DND-41 (cell line): ENCODE results near the gene RORB.

ENCODE experiments used
- ATAC-seq: fragments of 200-7000 bp; cut with Tn5 transposase; 3 replicates; pipeline ENCODE4 v1.9.1; 2021; ENCODE audit warnings: low read depth; ENCODE audit not compliant: insufficient read depth
- DNase-seq: peaks from one replicate; pipeline ENCODE4 v3.0.0-alpha.2; 2020
- H2AFZ ChIP-seq: 2 replicates; pipeline ENCODE4 v1.6.0; 2012; ENCODE audit warnings: low read depth, low read length
- H3K27ac ChIP-seq: 2 replicates; pipeline ENCODE4 v1.5.1; 2012; ENCODE audit warnings: low read length, inconsistent platforms
- H3K27me3 ChIP-seq: fragments of 200-600 bp; sonication (generic); 2 replicates; pipeline ENCODE4 v1.6.0; 2012; ENCODE audit warnings: low read length, mild to moderate bottlenecking, inconsistent platforms; ENCODE audit not compliant: insufficient read depth, poor library complexity
- H3K36me3 ChIP-seq: 2 replicates; pipeline ENCODE4 v1.5.1; 2012; ENCODE audit warnings: low read length, inconsistent platforms; ENCODE audit not compliant: insufficient read depth
- H3K4me1 ChIP-seq: 2 replicates; pipeline ENCODE4 v1.5.1; 2012; ENCODE audit warnings: mild to moderate bottlenecking, low read length; ENCODE audit not compliant: insufficient read depth
- H3K4me2 ChIP-seq: 2 replicates; pipeline ENCODE4 v1.6.0; 2012; ENCODE audit warnings: mild to moderate bottlenecking, moderate library complexity, low read length, inconsistent platforms; ENCODE audit not compliant: insufficient read depth
- H3K4me3 ChIP-seq, 2 experiments: fragments of 200-600 bp in 1 of 2; shearing (Covaris generic) in 1 of 2; 2 replicates each; pipeline ENCODE4 v1.5.1; 2012 to 2016; ENCODE audit warnings: inconsistent platforms in 2 of 2, low read length in 2 of 2, mild to moderate bottlenecking in 2 of 2, low read depth in 1 of 2, moderate library complexity in 1 of 2
- H3K79me2 ChIP-seq: 2 replicates; pipeline ENCODE4 v1.6.0; 2012; ENCODE audit warnings: low read length, inconsistent platforms; ENCODE audit not compliant: insufficient read depth
- H3K9ac ChIP-seq: 2 replicates; pipeline ENCODE4 v1.6.0; 2012; ENCODE audit warnings: low read depth, mild to moderate bottlenecking, inconsistent platforms, low read length, moderate library complexity
- H3K9me3 ChIP-seq: 2 replicates; pipeline ENCODE4 v1.5.1; 2012; ENCODE audit warnings: low read length, moderate library complexity, mild to moderate bottlenecking, inconsistent platforms; ENCODE audit not compliant: insufficient read depth, severe bottlenecking
- H4K20me1 ChIP-seq: 2 replicates; pipeline ENCODE4 v1.6.0; 2012; ENCODE audit warnings: low read length; ENCODE audit not compliant: insufficient read depth
- EZH2 ChIP-seq: IDR thresholded peaks from 3 replicates; pipeline ENCODE4 v1.6.1; 2012; ENCODE audit warnings: borderline replicate concordance, low read depth, mild to moderate bottlenecking, moderate library complexity, low read length, inconsistent platforms; ENCODE audit not compliant: severe bottlenecking
- TF ChIP-seq, protein P1 (sequence below): IDR thresholded peaks from 2 replicates; pipeline ENCODE4 v1.5.1; 2012; ENCODE audit warnings: borderline replicate concordance, low read length, moderate library complexity, mild to moderate bottlenecking; ENCODE audit not compliant: poor library complexity, severe bottlenecking; ENCODE audit errors: extremely low read depth

Gene RORB

DNA sequence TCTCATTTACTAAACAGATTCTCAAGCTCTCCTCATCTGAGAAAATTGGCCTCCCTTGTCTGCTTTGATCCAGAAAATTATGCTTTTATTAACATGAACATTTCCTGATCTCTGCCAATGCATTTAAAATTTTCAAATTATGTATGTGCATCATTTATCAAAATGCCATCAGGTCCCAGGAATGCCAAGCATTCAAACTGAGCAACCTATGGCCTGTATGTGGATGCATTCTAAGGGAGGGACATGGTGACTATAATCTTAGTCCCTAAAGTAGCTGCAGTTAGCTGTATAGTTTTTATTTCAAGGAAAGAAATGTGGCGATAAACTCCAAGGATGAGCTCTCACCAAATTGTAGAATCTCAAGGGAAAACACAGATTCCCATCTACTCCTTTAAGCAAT is 9.7 kb upstream of the RORB start:
- H3K27ac ChIP-seq, result no peak overlapping the region
- H3K4me3 ChIP-seq, result no peak overlapping the region
- no peaks in the 10 kb centered on the region for H3K36me3 ChIP-seq
- H3K9me3 ChIP-seq, result no peaks in the 10 kb centered on the region
- H3K79me2 ChIP-seq, result no peaks in the 10 kb centered on the region
- H3K4me2 ChIP-seq, result no peak overlapping the region
- no peak for ATAC-seq
- no peak for DNase-seq
- no peak overlapping the region for H3K9ac ChIP-seq
- H3K4me1 ChIP-seq, result no peaks in the 10 kb centered on the region
- H3K27me3 ChIP-seq, result no peaks in the 10 kb centered on the region
- no peaks in the 10 kb centered on the region for H4K20me1 ChIP-seq
- no peak for TF ChIP-seq EZH2
- TF ChIP-seq, protein P1, sequence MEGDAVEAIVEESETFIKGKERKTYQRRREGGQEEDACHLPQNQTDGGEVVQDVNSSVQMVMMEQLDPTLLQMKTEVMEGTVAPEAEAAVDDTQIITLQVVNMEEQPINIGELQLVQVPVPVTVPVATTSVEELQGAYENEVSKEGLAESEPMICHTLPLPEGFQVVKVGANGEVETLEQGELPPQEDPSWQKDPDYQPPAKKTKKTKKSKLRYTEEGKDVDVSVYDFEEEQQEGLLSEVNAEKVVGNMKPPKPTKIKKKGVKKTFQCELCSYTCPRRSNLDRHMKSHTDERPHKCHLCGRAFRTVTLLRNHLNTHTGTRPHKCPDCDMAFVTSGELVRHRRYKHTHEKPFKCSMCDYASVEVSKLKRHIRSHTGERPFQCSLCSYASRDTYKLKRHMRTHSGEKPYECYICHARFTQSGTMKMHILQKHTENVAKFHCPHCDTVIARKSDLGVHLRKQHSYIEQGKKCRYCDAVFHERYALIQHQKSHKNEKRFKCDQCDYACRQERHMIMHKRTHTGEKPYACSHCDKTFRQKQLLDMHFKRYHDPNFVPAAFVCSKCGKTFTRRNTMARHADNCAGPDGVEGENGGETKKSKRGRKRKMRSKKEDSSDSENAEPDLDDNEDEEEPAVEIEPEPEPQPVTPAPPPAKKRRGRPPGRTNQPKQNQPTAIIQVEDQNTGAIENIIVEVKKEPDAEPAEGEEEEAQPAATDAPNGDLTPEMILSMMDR, result no peak
- no peak overlapping the region for H2AFZ ChIP-seq

DNA sequence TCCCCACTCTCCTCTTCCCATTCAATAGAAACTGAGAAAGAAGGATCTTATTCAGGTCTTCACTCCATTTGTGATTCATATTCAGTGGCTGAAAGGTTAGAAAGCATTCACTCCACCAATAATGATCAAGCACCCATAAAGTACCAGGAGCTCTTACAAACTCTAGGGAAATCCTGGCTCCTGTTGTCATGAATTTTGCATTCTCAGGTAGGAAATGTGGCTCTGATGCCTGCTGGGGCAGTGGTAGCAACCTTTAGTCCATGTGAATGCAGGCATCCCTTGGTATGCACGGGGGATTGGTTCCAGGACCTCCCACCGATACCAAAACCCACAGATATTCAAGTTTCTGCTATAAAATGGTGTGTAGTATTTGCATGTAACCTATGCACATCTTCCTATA is 3.6 kb upstream of the RORB start:
- no peak overlapping the region for H2AFZ ChIP-seq
- H3K4me1 ChIP-seq, result peaks cover 17% of the 10 kb centered on the region
- H3K27ac ChIP-seq, result no peak overlapping the region
- no peak overlapping the region for H3K9ac ChIP-seq
- H3K27me3 ChIP-seq, result no peaks in the 10 kb centered on the region
- no peaks in the 10 kb centered on the region for H3K9me3 ChIP-seq
- TF ChIP-seq, protein P1, result no peak
- TF ChIP-seq EZH2, result no peak
- no peak overlapping the region for H3K4me2 ChIP-seq
- H3K79me2 ChIP-seq, result peaks cover 37% of the 10 kb centered on the region
- ATAC-seq (no peak), DNase-seq (no peak)
- H3K4me3 ChIP-seq, result no peak overlapping the region
- H4K20me1 ChIP-seq, result no peaks in the 10 kb centered on the region; the same call in 1 of the 2 replicates
- H3K36me3 ChIP-seq, result peaks cover 2% of the 10 kb centered on the region; the same call in 1 of the 2 replicates

DNA sequence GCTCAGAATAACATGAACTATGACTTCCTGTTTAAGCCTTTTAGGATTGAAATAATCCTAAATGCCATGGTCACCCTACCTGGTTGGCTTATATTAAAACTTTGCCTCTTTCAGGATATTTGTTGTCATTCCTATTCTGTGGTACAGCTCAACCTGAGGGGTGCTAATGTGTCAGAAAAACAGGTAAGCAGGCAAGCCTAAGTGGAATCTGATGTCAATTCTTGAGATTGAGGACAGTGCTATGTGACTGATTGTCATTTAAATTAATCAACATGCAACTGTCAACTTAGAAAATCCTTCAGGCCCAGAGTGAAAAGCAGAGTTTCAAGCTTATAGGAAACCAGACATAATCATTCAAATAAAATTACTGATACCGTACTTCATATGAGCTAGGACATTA is 2.6 kb upstream of the RORB start:
- Histone ChIP-seq H3K9me3 (no peaks in the 10 kb centered on the region), H3K27me3 (no peaks in the 10 kb centered on the region), H2AFZ (no peak overlapping the region), H3K36me3 (peaks cover 12% of the 10 kb centered on the region; the same call in 1 of the 2 replicates), H3K4me2 (no peak overlapping the region), H3K4me1 (peaks cover 17% of the 10 kb centered on the region), H3K79me2 (peaks cover 47% of the 10 kb centered on the region), H3K27ac (no peak overlapping the region), H3K4me3 (no peak overlapping the region), H4K20me1 (peaks cover 8% of the 10 kb centered on the region), H3K9ac (no peak overlapping the region)
- ATAC-seq (no peak), DNase-seq (no peak)
- no peak for TF ChIP-seq EZH2

DNA sequence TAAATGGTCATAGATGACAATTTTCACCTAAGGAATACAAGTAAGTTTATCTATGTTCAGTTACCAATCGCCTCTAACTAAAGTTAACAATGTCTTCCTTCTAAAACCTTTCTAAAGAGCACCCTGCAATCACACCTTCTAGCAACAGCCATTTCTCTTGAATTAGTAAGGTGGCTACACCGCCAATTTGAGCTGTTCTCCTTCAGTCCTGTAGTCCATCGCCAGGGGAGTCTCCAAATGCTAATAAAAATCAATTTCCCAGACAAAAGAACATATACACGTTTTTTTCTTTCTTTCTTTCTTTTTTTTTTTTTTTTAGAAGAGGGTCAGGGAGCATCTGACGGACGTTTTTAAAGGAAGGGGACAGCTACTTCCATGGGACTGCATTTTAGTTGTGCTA is 729 bp upstream of the RORB start:
- DNase-seq, result peak; percentile 15
- Histone ChIP-seq H3K4me3 (peak overlapping the region; percentile 55 to 97), H4K20me1 (peaks cover 28% of the 10 kb centered on the region), H3K36me3 (peaks cover 18% of the 10 kb centered on the region; the same call in 1 of the 2 replicates), H3K4me2 (peak overlapping the region; percentile 74), H3K27me3 (no peaks in the 10 kb centered on the region), H3K9ac (peak overlapping the region; percentile 65), H2AFZ (peak overlapping the region; percentile 70; the same call in 1 of the 2 replicates), H3K27ac (peak overlapping the region; percentile 68), H3K79me2 (peaks cover 66% of the 10 kb centered on the region), H3K9me3 (no peaks in the 10 kb centered on the region), H3K4me1 (peaks cover 36% of the 10 kb centered on the region)
- ATAC-seq, result no peak
- TF ChIP-seq EZH2, result no peak
- TF ChIP-seq, protein P1, result no peak
